ENCODE data around the gene JAK3.
"Not testable (repeated sequence)": the region's sequence is repeated elsewhere in the genome, so short reads cannot be mapped to it uniquely, and the experiment has no call there.

JAK3 gene

DNA sequence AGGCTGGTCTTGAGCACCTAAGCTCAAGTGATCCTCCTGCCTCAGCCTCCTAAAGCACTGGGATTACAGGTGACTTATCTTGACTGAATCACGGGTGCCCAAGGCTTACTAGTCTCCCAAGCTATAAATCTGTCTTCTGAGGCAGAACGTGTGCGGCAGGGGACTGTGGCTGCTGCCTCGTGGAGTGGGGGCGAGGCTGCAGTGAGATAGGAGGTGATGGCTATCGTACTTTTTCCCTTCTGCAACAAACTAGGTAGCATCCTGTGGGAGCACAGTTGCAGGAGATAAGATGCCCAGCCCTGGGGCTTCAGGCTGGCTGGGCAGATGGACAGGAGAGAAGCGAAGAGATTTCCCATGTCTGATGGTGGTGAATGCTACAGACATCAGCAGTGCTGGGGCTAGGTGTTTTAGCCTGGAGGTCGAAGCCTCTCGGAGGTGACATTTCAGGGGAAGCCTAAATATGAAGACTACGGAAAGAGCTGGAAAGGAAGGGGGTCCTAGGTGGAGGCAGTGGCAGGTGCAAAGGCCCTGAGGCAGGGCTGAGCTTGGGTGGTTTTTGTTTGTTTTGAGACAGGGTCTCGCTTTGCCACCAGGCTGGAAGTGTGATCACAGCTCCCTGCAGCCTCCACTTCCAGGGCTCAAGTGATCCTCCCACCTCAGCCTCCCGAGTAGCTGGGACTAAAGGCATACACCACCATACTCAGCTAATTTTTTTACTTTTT, 45.5 kb downstream of the JAK3 start:
- ChIA-PET POLR2A (no interaction called here), CTCF (interaction anchor here (0.8 to 1.2 kb wide), 2 partner anchors 17 to 18 kb away, joined by 3 to 5 read pairs; no protein-coding TSS in a partner anchor)
- H3K4me3 ChIP-seq (ENCODE audit: low read depth, low read length) = no peak overlapping the region
- TF ChIP-seq, protein P1, sequence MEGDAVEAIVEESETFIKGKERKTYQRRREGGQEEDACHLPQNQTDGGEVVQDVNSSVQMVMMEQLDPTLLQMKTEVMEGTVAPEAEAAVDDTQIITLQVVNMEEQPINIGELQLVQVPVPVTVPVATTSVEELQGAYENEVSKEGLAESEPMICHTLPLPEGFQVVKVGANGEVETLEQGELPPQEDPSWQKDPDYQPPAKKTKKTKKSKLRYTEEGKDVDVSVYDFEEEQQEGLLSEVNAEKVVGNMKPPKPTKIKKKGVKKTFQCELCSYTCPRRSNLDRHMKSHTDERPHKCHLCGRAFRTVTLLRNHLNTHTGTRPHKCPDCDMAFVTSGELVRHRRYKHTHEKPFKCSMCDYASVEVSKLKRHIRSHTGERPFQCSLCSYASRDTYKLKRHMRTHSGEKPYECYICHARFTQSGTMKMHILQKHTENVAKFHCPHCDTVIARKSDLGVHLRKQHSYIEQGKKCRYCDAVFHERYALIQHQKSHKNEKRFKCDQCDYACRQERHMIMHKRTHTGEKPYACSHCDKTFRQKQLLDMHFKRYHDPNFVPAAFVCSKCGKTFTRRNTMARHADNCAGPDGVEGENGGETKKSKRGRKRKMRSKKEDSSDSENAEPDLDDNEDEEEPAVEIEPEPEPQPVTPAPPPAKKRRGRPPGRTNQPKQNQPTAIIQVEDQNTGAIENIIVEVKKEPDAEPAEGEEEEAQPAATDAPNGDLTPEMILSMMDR (IDR thresholded peaks at IDR 0.05; ENCODE audit: insufficient read depth, low read length, missing control alignments) = no peak
- no peak for DNase-seq (ENCODE audit: low read depth, low spot score)

DNA sequence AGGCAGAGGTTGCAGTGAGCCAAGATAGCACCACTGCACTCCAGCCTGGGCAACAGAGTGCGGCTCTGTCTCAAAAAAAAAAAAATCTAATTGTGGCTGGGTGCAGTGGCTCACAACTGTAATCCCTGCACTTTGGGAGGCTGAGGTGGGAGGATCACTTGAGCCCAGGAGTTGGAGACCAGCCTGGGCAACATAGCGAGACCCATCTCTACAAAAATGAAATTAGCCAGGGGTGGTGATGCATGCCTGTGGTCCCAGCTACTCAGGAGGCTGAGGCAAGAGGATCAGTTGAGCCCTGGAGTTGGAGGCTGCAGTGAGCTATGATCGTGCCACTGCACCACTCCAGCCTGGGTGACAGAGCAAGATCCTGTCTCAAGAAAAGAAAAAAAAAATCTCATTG, 49.2 kb downstream of the JAK3 start:
- DNase-seq (ENCODE audit: low read depth, low spot score); POLR2A ChIA-PET: not testable (repeated sequence)
- CTCF ChIA-PET = interaction anchor here (0.7 to 1.7 kb wide), 2 partner anchors 14 to 42 kb away, joined by 3 to 5 read pairs; no protein-coding TSS in a partner anchor

DNA sequence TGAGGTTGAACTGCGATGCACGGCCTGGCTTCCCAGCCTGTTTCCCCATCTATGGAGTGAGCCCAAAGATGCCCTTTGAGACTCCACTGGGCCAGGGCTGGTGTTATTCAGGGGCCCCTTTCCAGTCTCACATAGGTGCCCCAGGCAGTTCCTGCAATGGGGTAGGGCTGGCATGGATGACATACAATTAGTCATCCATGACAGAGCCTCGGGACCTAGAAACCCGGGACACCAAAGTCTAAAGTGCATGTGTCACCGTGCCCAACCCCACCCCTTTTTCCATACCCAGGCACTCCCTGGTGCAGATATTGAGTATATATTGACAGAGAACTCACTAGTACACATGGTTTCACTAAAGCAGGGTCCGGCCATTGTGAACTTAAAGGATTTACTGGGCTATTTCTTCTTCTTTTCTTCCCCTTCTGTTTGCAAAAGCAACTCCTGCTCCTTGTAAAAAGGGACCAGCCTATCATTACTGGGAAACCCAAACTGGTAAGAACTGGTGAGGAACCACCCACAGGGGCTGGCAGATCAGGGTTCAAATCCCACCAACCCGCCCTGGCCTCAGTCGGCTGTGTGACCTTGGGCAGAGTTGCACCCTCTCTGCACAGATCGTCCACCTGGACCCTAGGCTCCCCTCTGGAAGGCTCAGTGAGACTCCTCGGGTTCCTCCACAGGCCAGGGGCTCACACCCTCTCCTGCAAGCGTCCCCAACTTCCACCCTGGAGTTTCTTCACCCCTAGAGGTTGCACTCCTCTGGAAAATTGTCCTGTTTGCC, 50.2 kb downstream of the JAK3 start:
- ChIA-PET POLR2A (no interaction called here), CTCF (interaction anchor here (0.7 to 1.7 kb wide), 3 partner anchors 13 to 224 kb away, joined by 3 to 5 read pairs (median 3); no protein-coding TSS in a partner anchor)
- no peak overlapping the region for H3K4me3 ChIP-seq (ENCODE audit: low read depth, low read length)
- TF ChIP-seq, protein P1 (IDR thresholded peaks at IDR 0.05; ENCODE audit: insufficient read depth, low read length, missing control alignments) = no peak
- DNase-seq (ENCODE audit: low read depth, low spot score) = no peak

More for the DNA sequence above, 49.2 kb downstream of the JAK3 start:
- not testable (repeated sequence) for H3K4me3 ChIP-seq (ENCODE audit: low read depth, low read length)

DNA sequence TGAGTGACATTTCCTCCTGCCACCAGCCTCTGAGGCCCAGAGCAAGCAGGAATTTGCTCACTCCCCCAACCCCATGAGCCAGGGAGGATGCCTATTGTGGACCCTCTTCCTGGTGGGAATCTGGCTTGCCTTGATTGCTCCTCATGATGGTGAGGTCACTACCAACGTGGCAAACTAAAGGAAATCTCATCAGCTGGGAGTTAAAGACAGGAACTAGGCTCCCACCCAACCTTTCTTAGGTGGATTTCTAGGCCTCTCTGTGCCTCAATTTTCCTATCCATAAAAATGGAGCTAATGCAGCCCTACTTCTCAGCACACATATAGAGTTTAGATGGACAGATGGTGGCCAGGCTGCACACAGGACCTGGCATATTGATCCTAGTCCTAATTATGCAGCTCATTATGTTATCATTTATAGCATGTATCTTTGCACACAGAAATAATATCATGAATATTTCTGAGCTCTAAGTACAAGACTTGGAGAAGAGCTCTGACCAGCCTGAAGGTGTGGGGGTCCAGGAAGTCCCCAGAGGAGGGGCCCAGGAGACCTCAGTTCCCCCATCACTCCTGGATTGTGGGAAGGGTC, 50.9 kb downstream of the JAK3 start:
- ChIA-PET CTCF (interaction anchor here (0.7 to 1.3 kb wide), 3 partner anchors 11 to 223 kb away, joined by 3 read pairs; no protein-coding TSS in a partner anchor), POLR2A (no interaction called here)
- DNase-seq (ENCODE audit: low read depth, low spot score) = no peak
- TF ChIP-seq, protein P1 (IDR thresholded peaks at IDR 0.05; ENCODE audit: insufficient read depth, low read length, missing control alignments) = no peak
- no peak overlapping the region for H3K4me3 ChIP-seq (ENCODE audit: low read depth, low read length)

DNA sequence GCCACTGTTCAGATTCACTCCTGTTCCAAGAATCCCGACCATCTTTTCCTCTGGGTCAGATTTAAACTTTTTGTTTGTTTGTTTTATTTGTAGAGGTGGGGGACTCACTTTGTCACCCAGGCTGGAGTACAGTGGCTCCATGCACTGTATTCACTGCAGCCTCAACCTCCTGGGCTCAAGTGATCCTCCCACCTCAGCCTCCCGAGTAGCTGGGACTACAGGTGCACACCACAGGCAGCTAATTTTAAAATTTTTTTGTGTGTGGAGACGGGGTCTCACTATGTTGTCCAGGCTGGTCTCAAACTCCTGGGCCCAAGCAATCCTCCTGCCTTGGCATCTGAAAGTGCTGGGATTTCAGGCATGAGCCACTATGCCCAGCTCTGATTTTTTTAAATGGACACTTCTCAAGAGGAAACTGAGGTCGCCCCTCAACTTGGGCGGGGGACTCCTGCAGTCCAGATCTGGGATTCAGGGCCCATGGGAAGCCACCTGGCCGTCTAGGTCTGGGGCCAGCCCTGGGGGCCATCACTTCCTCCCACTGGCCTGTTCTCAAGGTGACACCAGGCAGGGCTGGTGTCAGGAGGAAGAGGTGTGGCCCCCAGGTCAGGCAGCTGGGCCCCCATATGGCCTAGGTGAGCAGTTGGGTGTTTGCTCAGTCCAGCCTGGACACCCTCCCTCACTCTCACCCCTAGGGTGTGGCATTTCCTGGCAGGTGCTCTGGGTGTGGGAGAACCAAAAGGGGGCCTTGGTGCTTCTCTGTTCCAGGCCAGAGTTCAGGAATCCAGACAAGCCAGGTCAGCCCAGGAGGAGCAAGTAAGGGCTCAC, 51.6 kb downstream of the JAK3 start:
- CTCF ChIA-PET = interaction anchor here (0.7 to 1.3 kb wide), 3 partner anchors 11 to 223 kb away, joined by 3 read pairs; no protein-coding TSS in a partner anchor
- no peak for DNase-seq (ENCODE audit: low read depth, low spot score)
- TF ChIP-seq, protein P1 (IDR thresholded peaks at IDR 0.05; ENCODE audit: insufficient read depth, low read length, missing control alignments) = no peak
- H3K4me3 ChIP-seq (ENCODE audit: low read depth, low read length) = no peak overlapping the region
- POLR2A ChIA-PET = no interaction called here

DNA sequence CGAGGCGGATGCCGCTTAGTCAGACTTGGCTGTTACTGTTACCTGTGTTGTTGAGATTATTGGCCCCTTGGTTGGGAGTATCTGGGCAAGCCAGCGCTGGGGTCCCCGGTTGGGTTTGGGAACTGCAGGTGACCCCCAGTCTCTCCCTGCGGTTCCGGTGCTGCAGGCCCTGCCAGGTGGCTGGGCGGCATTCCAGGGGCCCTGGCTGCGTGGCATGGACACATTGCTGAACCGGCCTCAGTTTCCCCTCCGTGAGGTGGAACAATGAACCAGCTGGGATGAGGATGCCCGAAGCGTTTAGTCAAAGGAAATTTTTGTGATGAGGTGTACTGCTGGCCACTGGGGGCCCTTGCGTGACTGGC, 52.3 kb downstream of the JAK3 start:
- DNase-seq (ENCODE audit: low read depth, low spot score) = no peak
- TF ChIP-seq, protein P1 (IDR thresholded peaks at IDR 0.05; ENCODE audit: insufficient read depth, low read length, missing control alignments) = no peak
- CTCF ChIA-PET = interaction anchor here (0.8 kb wide), 1 partner anchor 11 kb away, joined by 3 read pairs; no protein-coding TSS in a partner anchor
- POLR2A ChIA-PET = interaction anchor here (0.6 kb wide), 1 partner anchor 12 kb away, joined by 4 read pairs; no protein-coding TSS in a partner anchor
- no peak overlapping the region for H3K4me3 ChIP-seq (ENCODE audit: low read depth, low read length)

All from AG04449 (cell line).